Ramos (cell line): ENCODE data around the gene PCDHGA10.
"Not testable (repeated sequence)": the region's sequence is repeated elsewhere in the genome, so short reads cannot be mapped to it uniquely, and the experiment has no call there.

Experiments used
- in situ Hi-C: fragments of 300-500 bp; cut with MboI; formaldehyde crosslinking; loops from one replicate; pipeline ENCODE4 v1.14.3; 2022; ENCODE audit warnings: low sequenced_read_pairs; ENCODE audit not compliant: unreplicated experiment

PCDHGA10 gene

DNA sequence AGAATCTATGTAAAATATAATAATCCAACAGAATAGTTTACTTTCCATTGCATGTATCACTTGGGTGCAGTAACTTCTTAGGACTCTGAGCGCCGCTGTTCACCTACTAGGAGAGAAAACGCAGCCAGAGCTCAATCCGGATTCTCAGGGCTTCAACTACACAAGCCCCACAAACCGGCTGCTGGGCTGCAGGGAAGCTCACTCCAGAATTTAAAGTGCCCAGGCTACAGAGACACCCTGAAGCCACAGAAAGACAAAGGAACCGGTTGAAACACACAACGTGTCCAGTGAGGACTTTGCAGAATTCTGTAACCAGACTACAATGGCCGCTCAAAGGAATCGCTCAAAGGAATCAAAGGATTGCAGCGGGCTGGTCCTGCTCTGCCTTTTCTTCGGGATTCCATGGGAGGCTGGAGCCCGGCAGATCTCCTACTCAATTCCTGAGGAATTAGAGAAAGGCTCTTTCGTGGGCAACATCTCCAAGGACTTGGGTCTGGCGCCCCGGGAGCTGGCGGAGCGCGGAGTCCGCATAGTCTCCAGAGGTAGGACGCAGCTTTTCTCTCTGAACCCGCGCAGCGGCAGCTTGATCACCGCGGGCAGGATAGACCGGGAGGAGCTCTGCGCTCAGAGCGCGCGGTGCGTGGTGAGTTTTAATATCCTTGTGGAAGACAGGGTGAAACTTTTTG, at the start of gene PCDHGA10:
Gene PCDHGA10 (plus strand): TSS at position 134 of the 686 bp plus-strand sequence. CDS start 189 bp downstream, at position 323.
- in situ Hi-C loops: no loop called here

DNA sequence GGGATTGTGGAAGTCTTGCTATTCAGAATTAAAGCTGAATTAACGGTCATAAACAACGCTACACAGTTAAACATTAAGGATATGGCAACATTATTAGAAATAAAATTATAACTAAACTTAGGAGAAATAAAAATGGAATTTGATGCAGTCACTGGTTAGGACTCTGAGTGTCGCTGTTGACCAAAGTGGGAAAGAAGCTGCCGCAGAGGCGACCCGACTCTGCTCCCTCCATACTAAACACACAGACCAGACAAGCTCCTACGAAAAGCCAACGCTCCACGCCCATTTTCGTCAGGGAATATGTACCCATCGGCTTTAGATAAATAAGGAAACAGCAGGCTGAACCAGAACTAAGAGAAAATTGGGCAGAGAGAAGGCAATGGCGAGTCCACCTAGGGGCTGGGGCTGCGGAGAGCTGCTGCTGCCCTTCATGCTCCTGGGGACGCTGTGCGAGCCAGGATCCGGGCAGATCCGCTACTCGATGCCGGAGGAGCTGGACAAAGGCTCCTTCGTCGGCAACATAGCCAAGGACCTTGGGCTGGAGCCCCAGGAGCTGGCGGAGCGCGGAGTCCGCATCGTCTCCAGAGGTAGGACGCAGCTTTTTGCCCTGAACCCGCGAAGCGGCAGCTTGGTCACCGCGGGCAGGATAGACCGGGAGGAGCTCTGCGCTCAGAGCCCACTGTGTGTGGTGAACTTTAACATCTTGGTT, 48.7 kb upstream of the PCDHGA10 start, which contains the start of gene PCDHGA5:
Gene PCDHGA5 (plus strand): TSS at position 211 of the 709 bp plus-strand sequence. CDS start 169 bp downstream, at position 380.
- in situ Hi-C loops: no loop called here

DNA sequence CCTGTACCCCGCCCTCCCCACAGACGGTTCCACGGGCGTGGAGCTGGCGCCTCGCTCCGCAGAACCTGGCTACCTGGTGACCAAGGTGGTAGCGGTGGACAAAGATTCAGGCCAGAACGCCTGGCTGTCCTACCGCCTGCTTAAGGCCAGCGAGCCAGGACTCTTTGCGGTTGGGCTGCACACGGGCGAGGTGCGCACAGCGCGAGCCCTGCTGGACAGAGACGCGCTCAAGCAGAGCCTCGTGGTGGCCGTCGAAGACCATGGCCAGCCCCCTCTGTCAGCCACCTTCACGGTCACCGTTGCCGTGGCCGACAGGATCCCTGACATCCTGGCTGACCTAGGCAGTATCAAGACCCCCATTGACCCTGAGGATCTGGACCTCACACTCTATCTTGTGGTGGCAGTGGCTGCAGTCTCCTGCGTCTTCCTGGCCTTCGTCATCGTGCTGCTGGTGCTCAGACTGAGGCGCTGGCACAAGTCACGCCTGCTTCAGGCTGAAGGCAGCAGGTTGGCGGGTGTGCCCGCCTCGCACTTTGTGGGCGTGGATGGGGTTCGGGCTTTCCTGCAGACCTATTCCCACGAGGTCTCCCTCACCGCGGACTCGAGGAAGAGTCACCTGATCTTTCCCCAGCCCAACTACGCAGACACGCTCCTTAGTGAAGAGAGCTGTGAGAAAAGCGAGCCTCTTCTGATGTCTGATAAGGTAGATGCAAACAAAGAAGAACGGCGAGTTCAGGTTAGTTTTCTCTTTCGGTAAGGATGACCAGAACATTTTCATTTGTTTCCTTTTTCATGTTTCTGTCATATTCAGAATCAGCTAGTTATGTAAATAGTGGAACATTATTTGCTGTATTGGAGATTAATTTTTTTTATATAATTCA, 46.5 kb upstream of the PCDHGA10 start:
- in situ Hi-C loops: no loop called here

DNA sequence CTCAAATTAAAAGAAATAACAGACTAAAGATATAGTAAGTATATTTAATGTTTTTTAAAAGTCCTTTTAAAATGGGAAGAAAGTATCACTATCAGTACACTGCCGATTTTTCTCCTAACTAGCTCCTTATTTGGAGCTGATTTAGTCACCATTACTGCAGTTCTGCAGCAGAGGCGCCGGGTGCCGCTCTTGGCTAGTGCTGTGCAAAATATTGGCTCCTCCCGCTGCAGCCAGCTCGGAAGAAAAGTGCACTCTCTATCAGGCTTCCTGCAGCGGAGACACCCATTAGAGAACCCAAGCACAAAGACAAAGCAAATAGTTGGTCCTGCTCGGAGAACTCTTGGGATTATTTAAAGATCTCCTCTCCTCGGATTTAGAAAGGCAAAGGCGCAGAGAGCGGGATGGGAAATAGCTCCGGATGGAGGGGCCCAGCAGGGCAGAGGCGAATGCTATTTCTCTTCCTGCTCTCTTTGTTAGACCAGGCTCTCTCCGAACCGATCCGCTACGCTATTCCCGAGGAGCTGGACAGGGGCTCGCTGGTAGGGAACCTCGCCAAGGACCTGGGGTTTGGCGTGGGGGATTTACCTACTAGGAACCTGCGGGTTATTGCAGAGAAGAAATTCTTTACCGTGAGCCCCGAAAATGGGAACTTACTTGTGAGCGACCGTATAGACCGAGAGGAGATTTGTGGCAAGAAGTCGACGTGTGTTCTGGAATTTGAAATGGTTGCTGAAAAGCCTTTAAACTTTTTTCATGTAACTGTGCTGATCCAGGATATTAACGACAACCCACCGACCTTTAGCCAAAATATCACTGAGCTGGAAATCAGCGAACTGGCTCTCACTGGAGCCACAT, 42.6 kb upstream of the PCDHGA10 start, which contains the start of gene PCDHGB3:
Gene PCDHGB3 (plus strand): TSS at position 249 of the 855 bp plus-strand sequence. CDS start 153 bp downstream, at position 402.
- in situ Hi-C loops: no loop called here

DNA sequence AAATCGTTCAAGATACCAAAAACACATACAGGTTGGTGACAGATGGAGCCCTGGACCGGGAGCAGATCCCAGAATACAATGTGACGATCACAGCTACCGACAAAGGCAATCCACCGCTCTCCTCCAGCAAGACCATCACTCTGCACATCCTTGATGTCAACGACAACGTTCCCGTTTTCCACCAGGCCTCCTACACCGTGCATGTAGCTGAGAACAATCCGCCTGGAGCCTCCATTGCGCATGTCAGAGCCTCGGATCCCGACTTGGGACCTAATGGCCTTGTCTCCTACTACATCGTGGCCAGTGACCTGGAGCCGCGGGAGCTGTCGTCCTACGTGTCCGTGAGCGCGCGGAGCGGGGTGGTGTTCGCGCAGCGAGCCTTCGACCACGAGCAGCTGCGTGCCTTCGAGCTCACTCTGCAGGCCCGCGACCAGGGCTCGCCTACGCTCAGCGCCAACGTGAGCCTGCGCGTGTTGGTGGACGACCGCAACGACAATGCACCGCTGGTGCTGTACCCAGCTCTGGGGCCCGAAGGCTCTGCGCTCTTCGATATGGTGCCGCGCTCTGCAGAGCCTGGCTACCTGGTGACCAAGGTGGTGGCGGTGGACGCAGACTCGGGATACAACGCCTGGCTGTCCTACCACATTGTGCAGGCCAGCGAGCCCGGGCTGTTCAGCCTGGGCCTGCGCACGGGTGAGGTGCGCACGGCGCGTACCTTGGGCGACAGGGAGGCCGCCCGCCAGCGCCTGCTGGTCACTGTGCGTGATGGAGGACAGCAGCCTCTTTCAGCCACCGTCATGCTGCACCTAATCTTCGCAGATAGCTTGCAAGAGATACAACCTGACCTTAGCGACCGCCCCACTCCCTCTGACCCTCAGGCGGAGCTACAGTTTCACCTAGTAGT, 41.0 kb upstream of the PCDHGA10 start:
- in situ Hi-C loops: no loop called here

DNA sequence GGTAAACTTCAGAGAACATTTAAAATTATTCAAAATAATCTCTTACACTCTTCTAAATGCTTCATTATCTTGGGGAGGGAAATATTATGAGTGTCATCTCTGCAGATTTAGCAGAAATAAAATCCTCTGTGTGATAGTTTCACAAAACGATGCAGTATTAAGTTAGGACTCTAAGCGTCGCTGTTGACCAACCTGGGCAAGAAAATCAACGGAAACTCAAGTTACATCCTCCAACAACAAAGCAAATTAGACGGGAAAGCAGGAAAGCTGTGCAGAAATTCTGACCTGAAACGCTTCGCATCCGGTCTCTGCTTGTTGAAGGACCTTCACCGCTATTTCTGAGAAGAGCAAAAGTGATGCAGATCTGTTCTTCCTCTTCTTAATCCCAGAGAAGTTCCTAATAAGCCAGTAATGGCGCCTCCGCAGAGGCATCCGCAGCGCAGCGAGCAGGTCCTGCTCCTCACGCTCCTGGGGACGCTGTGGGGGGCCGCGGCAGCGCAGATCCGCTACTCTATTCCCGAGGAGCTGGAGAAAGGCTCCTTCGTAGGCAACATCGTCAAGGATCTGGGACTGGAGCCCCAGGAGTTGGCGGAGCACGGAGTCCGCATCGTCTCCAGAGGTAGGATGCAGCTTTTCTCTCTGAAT, 39.0 kb upstream of the PCDHGA10 start, which contains the start of gene PCDHGA6:
Gene PCDHGA6 (plus strand): TSS at position 219 of the 645 bp plus-strand sequence. CDS start 193 bp downstream, at position 412.
- in situ Hi-C loops: no loop called here

DNA sequence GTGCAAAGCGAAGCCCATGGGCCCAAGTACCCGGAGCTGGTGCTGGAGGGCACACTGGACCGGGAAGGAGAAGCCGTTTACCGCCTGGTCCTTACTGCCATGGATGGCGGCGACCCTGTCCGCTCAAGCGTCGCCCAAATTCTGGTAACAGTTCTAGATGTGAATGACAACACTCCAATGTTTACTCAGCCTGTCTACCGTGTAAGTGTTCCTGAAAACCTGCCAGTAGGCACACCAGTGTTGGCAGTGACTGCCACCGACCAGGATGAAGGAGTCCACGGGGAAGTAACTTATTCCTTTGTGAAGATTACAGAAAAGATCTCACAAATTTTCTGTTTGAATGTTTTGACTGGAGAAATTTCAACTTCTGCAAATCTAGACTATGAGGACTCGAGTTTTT, 38.2 kb upstream of the PCDHGA10 start:
- in situ Hi-C loops: no loop called here

DNA sequence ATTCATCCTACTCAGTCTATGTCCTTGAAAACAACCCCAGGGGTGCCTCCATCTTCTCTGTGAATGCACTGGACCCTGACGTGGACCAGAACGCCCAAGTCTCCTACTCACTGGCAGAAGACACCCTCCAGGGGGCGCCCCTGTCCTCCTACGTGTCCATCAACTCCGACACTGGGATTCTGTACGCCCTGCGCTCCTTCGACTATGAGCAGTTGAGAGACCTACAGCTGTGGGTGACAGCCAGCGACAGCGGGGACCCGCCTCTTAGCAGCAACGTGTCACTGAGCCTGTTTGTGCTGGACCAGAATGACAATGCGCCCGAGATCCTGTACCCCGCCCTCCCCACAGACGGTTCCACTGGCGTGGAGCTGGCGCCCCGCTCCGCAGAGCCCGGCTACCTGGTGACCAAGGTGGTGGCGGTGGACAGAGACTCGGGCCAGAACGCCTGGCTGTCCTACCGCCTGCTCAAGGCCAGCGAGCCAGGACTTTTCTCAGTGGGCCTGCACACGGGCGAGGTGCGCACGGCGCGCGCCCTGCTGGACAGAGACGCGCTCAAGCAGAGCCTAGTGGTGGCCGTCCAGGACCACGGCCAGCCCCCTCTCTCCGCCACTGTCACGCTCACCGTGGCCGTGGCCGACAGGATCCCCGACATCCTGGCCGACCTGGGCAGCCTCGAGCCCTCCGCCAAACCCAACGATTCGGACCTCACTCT, 37.2 kb upstream of the PCDHGA10 start:
- in situ Hi-C loops: not testable (repeated sequence)

DNA sequence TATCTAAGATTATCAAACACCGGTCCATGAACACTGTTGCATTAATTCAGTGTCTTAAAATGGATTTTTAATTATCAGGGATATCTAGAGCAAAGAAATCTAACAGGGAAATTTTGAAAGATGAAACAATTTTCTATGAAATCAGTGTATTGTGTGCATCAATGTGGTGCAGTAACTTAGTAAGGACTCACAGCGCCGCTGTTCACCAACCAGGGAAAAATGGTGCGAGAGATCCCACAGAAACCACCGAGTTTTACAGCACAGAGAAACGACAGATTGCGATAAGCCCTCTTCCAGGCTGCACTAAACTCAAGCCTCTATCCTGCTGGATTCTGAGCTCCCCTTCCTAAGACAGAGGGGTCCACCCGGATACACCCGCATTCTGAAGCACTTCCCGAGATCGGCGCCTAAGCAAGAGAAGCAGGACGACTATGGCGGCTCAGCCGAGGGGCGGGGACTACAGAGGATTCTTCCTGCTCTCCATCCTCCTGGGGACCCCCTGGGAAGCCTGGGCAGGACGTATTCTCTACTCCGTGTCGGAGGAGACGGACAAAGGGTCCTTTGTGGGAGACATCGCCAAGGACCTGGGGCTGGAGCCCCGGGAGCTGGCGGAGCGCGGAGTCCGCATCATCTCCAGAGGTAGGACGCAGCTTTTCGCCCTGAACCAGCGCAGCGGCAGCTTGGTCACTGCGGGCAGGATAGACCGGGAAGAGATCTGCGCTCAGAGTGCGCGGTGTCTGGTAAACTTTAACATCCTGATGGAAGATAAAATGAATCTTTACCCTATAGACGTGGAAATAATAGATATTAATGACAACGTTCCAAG, 30.1 kb upstream of the PCDHGA10 start, which contains the start of gene PCDHGA7:
Gene PCDHGA7 (plus strand): TSS at position 274 of the 826 bp plus-strand sequence. CDS start 158 bp downstream, at position 432.
- in situ Hi-C loops: no loop called here

DNA sequence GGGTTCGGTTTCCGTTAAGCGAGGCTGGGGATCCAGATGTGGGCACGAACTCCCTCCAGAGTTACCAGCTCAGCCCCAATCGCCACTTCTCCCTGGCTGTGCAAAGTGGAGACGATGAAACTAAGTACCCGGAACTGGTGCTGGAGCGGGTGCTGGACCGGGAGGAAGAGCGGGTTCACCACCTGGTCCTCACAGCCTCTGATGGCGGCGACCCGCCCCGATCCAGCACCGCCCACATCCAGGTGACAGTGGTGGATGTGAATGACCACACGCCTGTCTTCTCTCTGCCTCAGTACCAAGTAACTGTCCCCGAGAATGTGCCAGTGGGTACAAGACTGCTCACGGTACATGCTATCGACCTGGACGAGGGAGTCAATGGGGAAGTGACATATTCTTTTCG, 29.4 kb upstream of the PCDHGA10 start:
- in situ Hi-C loops: no loop called here

DNA sequence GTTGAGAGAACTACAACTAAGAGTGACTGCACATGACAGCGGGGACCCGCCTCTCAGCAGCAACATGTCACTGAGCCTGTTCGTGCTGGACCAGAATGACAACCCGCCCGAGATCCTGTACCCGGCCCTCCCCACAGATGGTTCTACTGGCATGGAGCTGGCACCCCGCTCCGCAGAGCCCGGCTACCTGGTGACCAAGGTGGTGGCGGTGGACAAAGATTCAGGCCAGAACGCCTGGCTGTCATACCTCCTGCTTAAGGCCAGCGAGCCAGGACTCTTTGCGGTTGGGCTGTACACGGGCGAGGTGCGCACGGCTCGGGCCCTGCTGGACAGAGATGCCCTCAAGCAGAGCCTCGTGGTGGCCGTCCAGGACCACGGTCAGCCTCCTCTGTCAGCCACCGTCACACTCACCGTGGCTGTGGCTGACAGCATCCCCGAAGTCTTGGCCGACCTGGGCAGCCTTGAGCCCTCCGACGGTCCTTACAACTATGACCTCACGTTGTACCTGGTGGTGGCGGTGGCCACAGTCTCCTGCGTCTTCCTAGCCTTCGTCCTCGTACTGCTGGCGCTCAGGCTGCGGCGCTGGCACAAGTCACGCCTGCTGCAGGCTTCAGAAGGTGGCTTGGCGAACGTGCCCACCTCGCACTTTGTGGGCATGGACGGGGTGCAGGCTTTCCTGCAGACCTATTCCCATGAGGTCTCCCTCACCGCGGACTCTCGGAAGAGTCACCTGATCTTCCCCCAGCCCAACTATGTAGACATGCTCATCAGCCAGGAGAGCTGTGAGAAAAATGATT, 28.1 kb upstream of the PCDHGA10 start:
- in situ Hi-C loops: no loop called here

DNA sequence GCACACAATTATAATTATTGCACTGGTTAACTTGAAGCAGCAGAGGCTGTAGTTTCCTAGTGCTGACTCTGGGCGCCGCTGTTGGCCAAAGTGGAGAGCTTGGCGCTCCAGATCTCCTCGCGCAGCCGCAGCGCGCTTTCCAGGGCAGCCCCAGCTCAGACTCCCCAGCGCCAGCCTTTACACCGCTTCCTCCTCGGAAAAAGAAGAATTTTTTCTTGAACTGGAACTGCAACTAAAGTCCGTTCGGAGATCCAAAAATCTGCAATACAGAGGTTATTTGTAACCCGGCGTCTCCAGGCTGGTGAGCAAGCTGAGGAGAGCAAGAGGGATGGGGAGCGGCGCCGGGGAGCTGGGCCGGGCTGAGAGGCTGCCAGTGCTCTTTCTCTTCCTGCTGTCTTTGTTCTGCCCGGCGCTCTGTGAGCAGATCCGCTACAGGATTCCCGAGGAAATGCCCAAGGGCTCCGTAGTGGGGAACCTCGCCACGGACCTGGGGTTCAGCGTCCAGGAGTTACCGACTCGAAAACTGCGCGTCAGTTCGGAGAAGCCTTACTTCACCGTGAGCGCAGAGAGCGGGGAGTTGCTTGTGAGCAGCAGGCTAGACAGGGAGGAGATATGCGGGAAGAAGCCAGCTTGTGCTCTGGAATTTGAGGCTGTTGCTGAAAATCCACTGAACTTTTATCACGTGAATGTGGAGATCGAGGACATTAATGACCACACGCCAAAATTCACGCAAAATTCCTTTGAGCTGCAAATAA, 25.1 kb upstream of the PCDHGA10 start, which contains the start of gene PCDHGB4:
Gene PCDHGB4 (plus strand): TSS at position 142 of the 755 bp plus-strand sequence. CDS start 187 bp downstream, at position 329.
- in situ Hi-C loops: not testable (repeated sequence)

DNA sequence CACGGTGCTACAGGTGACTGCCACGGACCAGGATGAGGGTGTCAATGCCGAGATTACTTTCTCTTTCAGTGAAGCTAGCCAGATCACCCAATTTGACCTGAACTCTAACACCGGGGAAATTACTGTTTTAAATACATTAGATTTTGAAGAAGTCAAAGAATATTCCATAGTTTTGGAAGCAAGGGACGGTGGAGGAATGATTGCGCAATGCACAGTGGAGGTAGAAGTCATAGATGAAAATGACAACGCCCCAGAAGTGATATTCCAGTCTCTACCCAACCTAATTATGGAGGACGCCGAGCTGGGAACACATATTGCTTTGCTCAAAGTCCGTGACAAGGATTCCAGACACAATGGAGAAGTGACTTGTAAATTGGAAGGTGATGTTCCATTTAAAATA, 24.1 kb upstream of the PCDHGA10 start:
- in situ Hi-C loops: no loop called here

DNA sequence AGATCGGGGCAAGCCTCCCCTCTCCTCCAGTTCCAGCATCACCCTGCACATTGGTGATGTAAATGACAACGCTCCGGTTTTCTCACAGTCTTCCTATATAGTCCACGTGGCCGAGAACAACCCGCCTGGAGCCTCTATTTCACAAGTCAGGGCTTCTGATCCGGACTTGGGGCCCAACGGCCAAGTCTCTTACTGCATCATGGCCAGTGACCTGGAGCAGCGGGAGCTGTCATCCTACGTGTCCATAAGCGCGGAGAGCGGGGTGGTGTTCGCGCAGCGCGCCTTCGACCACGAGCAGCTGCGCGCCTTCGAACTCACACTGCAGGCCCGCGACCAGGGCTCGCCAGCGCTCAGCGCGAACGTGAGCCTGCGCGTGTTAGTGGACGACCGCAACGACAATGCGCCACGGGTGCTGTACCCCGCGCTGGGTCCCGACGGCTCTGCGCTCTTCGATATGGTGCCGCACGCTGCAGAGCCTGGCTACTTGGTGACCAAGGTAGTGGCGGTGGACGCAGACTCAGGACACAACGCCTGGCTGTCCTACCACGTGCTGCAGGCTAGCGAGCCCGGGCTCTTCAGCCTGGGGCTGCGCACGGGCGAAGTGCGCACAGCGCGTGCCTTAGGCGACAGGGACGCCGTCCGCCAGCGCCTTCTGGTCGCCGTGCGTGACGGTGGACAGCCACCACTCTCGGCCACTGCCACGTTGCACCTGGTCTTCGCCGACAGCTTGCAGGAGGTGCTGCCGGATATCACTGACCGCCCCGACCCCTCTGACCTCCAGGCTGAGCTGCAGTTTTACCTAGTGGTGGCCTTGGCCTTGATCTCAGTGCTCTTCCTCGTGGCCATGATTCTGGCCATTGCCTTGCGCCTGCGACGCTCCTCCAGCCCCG, 23.4 kb upstream of the PCDHGA10 start:
- in situ Hi-C loops: no loop called here
